ENCODE data around the gene RALGPS2. TPM values are rescaled to one million over a fixed set of nuclear protein-coding genes. Genes with fewer than 3 reads are reported as not detected.

The RALGPS2 gene
- total RNA-seq, 2 experiments from 2014 or later = 91.6 to 102 TPM

- no peaks in the 10 kb centered on the region for H4K20me1 ChIP-seq (ENCODE audit: insufficient read depth, low read length)
- ChIA-PET CTCF (ENCODE audit: unreplicated experiment) (no interaction called here), POLR2A (interaction anchor here (1.9 kb wide), 1 partner anchor 11 kb away, joined by 6 read pairs; no protein-coding TSS in a partner anchor)
- TF ChIP-seq CTCF (conservative IDR thresholded peaks at IDR 0.05; ENCODE audit: low read length) = no peak
- TF ChIP-seq EZH2phosphoT487 (IDR thresholded peaks at IDR 0.05; ENCODE audit: borderline replicate concordance, low read depth, low read length) = no peak
- no TSS peak for BruUV-seq (replicated peaks)
- H3K9me3 ChIP-seq (ENCODE audit: low read length) = no peaks in the 10 kb centered on the region
- H3K36me3 ChIP-seq (ENCODE audit: insufficient read depth, low read length) = peaks cover 88% of the 10 kb centered on the region
- intact Hi-C loops (cut with micrococcal nuclease; ENCODE audit: unreplicated experiment) = no loop called here
- no peak overlapping the region for H3K27ac ChIP-seq (ENCODE audit: low read depth, low read length, poor library complexity, severe bottlenecking)
- H3K79me2 ChIP-seq (ENCODE audit: insufficient read depth, low read depth, low read length) = peaks cover 20% of the 10 kb centered on the region; the same call in 1 of the 2 replicates
- H3K9me2 ChIP-seq (ENCODE audit: insufficient read depth, low read length) = no peaks in the 10 kb centered on the region
- no peak overlapping the region for H3K4me2 ChIP-seq (ENCODE audit: low read length)
- H3K4me1 ChIP-seq (ENCODE audit: insufficient read depth, low read length, poor library complexity, severe bottlenecking) = no peaks in the 10 kb centered on the region
- no peak for DNase-seq (ENCODE audit: low spot score)
- H3K4me3 ChIP-seq (ENCODE audit: low read depth, low read length, poor library complexity, severe bottlenecking) = no peak overlapping the region
- H2AFZ ChIP-seq (ENCODE audit: low read length) = no peak overlapping the region
Measured at GRCh38 chr1:178818416-178818815, 93.4 kb downstream of the RALGPS2 start.

- no peak for DNase-seq (ENCODE audit: low spot score)
- H3K4me1 ChIP-seq (ENCODE audit: insufficient read depth, low read length, poor library complexity, severe bottlenecking) = no peaks in the 10 kb centered on the region
- H2AFZ ChIP-seq (ENCODE audit: low read length) = no peak overlapping the region
- no peaks in the 10 kb centered on the region for H4K20me1 ChIP-seq (ENCODE audit: insufficient read depth, low read length)
- intact Hi-C loops (cut with micrococcal nuclease; ENCODE audit: unreplicated experiment) = no loop called here
- no peak overlapping the region for H3K27ac ChIP-seq (ENCODE audit: low read depth, low read length, poor library complexity, severe bottlenecking)
- TF ChIP-seq EZH2phosphoT487 (IDR thresholded peaks at IDR 0.05; ENCODE audit: borderline replicate concordance, low read depth, low read length) (no peak), CTCF (conservative IDR thresholded peaks at IDR 0.05; ENCODE audit: low read length) (no peak)
- no TSS peak for BruUV-seq (replicated peaks)
- H3K9me2 ChIP-seq (ENCODE audit: insufficient read depth, low read length) = no peaks in the 10 kb centered on the region
- H3K9me3 ChIP-seq (ENCODE audit: low read length) = no peaks in the 10 kb centered on the region
- H3K4me2 ChIP-seq (ENCODE audit: low read length) = no peak overlapping the region
- POLR2A ChIA-PET = interaction anchor here (0.6 to 0.7 kb wide), 3 partner anchors 8 to 57 kb away, joined by 3 read pairs; no protein-coding TSS in a partner anchor
- H3K4me3 ChIP-seq (ENCODE audit: low read depth, low read length, poor library complexity, severe bottlenecking) = no peak overlapping the region
- peaks cover 88% of the 10 kb centered on the region for H3K36me3 ChIP-seq (ENCODE audit: insufficient read depth, low read length)
- peaks cover 20% of the 10 kb centered on the region; the same call in 1 of the 2 replicates for H3K79me2 ChIP-seq (ENCODE audit: insufficient read depth, low read depth, low read length)
- CTCF ChIA-PET (ENCODE audit: unreplicated experiment) = no interaction called here
Measured at GRCh38 chr1:178819123-178819522, 94.1 kb downstream of the RALGPS2 start.

- Histone ChIP-seq H4K20me1 (ENCODE audit: insufficient read depth, low read length) (no peaks in the 10 kb centered on the region), H2AFZ (ENCODE audit: low read length) (no peak overlapping the region), H3K9me3 (ENCODE audit: low read length) (no peaks in the 10 kb centered on the region), H3K4me3 (ENCODE audit: low read depth, low read length, poor library complexity, severe bottlenecking) (no peak overlapping the region), H3K79me2 (ENCODE audit: insufficient read depth, low read depth, low read length) (peaks cover 10% of the 10 kb centered on the region; the same call in 1 of the 2 replicates), H3K4me2 (ENCODE audit: low read length) (no peak overlapping the region), H3K9me2 (ENCODE audit: insufficient read depth, low read length) (no peaks in the 10 kb centered on the region), H3K36me3 (ENCODE audit: insufficient read depth, low read length) (peaks cover 86% of the 10 kb centered on the region), H3K27ac (ENCODE audit: low read depth, low read length, poor library complexity, severe bottlenecking) (no peak overlapping the region), H3K4me1 (ENCODE audit: insufficient read depth, low read length, poor library complexity, severe bottlenecking) (no peaks in the 10 kb centered on the region)
- no peak for TF ChIP-seq CTCF (conservative IDR thresholded peaks at IDR 0.05; ENCODE audit: low read length)
- TF ChIP-seq EZH2phosphoT487 (IDR thresholded peaks at IDR 0.05; ENCODE audit: borderline replicate concordance, low read depth, low read length) = no peak
- ChIA-PET CTCF (ENCODE audit: unreplicated experiment) (no interaction called here), POLR2A (interaction anchor here (0.6 kb wide), 1 partner anchor 115 kb away, joined by 3 read pairs; no protein-coding TSS in a partner anchor)
- no peak for DNase-seq (ENCODE audit: low spot score)
- intact Hi-C loops (cut with micrococcal nuclease; ENCODE audit: unreplicated experiment) = no loop called here
- no TSS peak for BruUV-seq (replicated peaks)
Measured at GRCh38 chr1:178821134-178821866, 96.3 kb downstream of the RALGPS2 start.
